ES-I3 (cell line): ENCODE data around the gene GTF2A1.

Source experiments
- H3K36me3 ChIP-seq: 2 replicates; pipeline ENCODE4 v1.6.1; 2013; ENCODE audit warnings: mild to moderate bottlenecking, low read length, control low read depth, moderate library complexity; ENCODE audit not compliant: insufficient read depth
- H3K4me1 ChIP-seq: 2 replicates; pipeline ENCODE4 v1.6.1; 2013; ENCODE audit warnings: mild to moderate bottlenecking, control low read depth, low read length; ENCODE audit not compliant: insufficient read depth
- H3K9ac ChIP-seq: 2 replicates; pipeline ENCODE4 v1.6.1; 2013; ENCODE audit warnings: low read depth, mild to moderate bottlenecking, low read length, moderate library complexity
- H3K9me3 ChIP-seq: 2 replicates; pipeline ENCODE4 v1.6.1; 2013; ENCODE audit warnings: mild to moderate bottlenecking, low read length, moderate library complexity; ENCODE audit not compliant: control insufficient read depth, insufficient read depth

GTF2A1 gene

GRCh38 chr14:81220830-81221578, at the start of gene GTF2A1:
GTF2A1 (minus strand) TSS chr14:81220959; CDS start chr14:81220518, 441 bp downstream.
- Histone ChIP-seq H3K9ac (peak within 1 kb of the TSS; percentile 99), H3K36me3 (no peaks in the 10 kb centered on the region), H3K4me1 (peaks cover 16% of the 10 kb centered on the region), H3K9me3 (no peaks in the 10 kb centered on the region)

GRCh38 chr14:81269979-81270375, 49.2 kb upstream of the GTF2A1 start:
- no peaks in the 10 kb centered on the region for H3K9me3 ChIP-seq
- H3K4me1 ChIP-seq = peaks cover 18% of the 10 kb centered on the region
- no peaks in the 10 kb centered on the region for H3K36me3 ChIP-seq
- H3K9ac ChIP-seq = no peak overlapping the region

- no peaks in the 10 kb centered on the region for H3K9me3 ChIP-seq
- peaks cover 18% of the 10 kb centered on the region for H3K4me1 ChIP-seq
- H3K9ac ChIP-seq = no peak overlapping the region
- H3K36me3 ChIP-seq = no peaks in the 10 kb centered on the region
These were observed 48.6 kb upstream of the GTF2A1 start for GRCh38 chr14:81269100-81269978.

GRCh38 chr14:81268016-81268416, 47.3 kb upstream of the GTF2A1 start:
- Histone ChIP-seq H3K9me3 (no peaks in the 10 kb centered on the region), H3K4me1 (peaks cover 19% of the 10 kb centered on the region), H3K9ac (no peak overlapping the region), H3K36me3 (no peaks in the 10 kb centered on the region)

- no peak overlapping the region for H3K9ac ChIP-seq
- H3K36me3 ChIP-seq = no peaks in the 10 kb centered on the region
- H3K4me1 ChIP-seq = peaks cover 24% of the 10 kb centered on the region
These were observed 44.9 kb upstream of the GTF2A1 start for GRCh38 chr14:81265636-81266169.

GRCh38 chr14:81264671-81265070, 43.9 kb upstream of the GTF2A1 start:
- Histone ChIP-seq H3K4me1 (peaks cover 24% of the 10 kb centered on the region), H3K36me3 (no peaks in the 10 kb centered on the region), H3K9me3 (no peaks in the 10 kb centered on the region), H3K9ac (no peak overlapping the region)

More at GRCh38 chr14:81265636-81266169, 44.9 kb upstream of the GTF2A1 start:
- H3K9me3 ChIP-seq = no peaks in the 10 kb centered on the region

GRCh38 chr14:81263777-81264410, 43.1 kb upstream of the GTF2A1 start:
- Histone ChIP-seq H3K4me1 (peaks cover 24% of the 10 kb centered on the region), H3K9ac (no peak overlapping the region), H3K9me3 (no peaks in the 10 kb centered on the region), H3K36me3 (no peaks in the 10 kb centered on the region)

GRCh38 chr14:81261176-81261575, 40.4 kb upstream of the GTF2A1 start:
- no peak overlapping the region for H3K9ac ChIP-seq
- no peaks in the 10 kb centered on the region for H3K9me3 ChIP-seq
- no peaks in the 10 kb centered on the region for H3K36me3 ChIP-seq
- peaks cover 11% of the 10 kb centered on the region; the same call in 1 of the 2 replicates for H3K4me1 ChIP-seq

- Histone ChIP-seq H3K4me1 (peaks cover 11% of the 10 kb centered on the region; the same call in 1 of the 2 replicates), H3K9ac (no peak overlapping the region), H3K36me3 (no peaks in the 10 kb centered on the region), H3K9me3 (no peaks in the 10 kb centered on the region)
These were observed 40.0 kb upstream of the GTF2A1 start for GRCh38 chr14:81260732-81261131.

- H3K4me1 ChIP-seq = no peaks in the 10 kb centered on the region
- no peak overlapping the region for H3K9ac ChIP-seq
- no peaks in the 10 kb centered on the region for H3K36me3 ChIP-seq
- H3K9me3 ChIP-seq = no peaks in the 10 kb centered on the region
These were observed 35.7 kb upstream of the GTF2A1 start for GRCh38 chr14:81256289-81256960.

- Histone ChIP-seq H3K9ac (no peak overlapping the region), H3K9me3 (no peaks in the 10 kb centered on the region), H3K4me1 (no peaks in the 10 kb centered on the region), H3K36me3 (no peaks in the 10 kb centered on the region)
These were observed 31.5 kb upstream of the GTF2A1 start for GRCh38 chr14:81252278-81252677.

GRCh38 chr14:81247271-81247766, 26.6 kb upstream of the GTF2A1 start:
- no peaks in the 10 kb centered on the region for H3K36me3 ChIP-seq
- no peaks in the 10 kb centered on the region for H3K4me1 ChIP-seq
- H3K9me3 ChIP-seq = peaks cover 7% of the 10 kb centered on the region; the same call in 1 of the 2 replicates

GRCh38 chr14:81246461-81247270, 25.9 kb upstream of the GTF2A1 start:
- H3K4me1 ChIP-seq = no peaks in the 10 kb centered on the region
- H3K36me3 ChIP-seq = no peaks in the 10 kb centered on the region
- H3K9me3 ChIP-seq = peaks cover 7% of the 10 kb centered on the region; the same call in 1 of the 2 replicates
- H3K9ac ChIP-seq = no peak overlapping the region

More at GRCh38 chr14:81247271-81247766, 26.6 kb upstream of the GTF2A1 start:
- no peak overlapping the region for H3K9ac ChIP-seq
